ENCODE results near the gene GPC5. TPM values are rescaled to one million over a fixed set of nuclear protein-coding genes. Genes with fewer than 3 reads are reported as not detected.

GPC5 gene
- total and polyA plus RNA-seq, 7 donors = 0.23 TPM; not detected in 6

DNA sequence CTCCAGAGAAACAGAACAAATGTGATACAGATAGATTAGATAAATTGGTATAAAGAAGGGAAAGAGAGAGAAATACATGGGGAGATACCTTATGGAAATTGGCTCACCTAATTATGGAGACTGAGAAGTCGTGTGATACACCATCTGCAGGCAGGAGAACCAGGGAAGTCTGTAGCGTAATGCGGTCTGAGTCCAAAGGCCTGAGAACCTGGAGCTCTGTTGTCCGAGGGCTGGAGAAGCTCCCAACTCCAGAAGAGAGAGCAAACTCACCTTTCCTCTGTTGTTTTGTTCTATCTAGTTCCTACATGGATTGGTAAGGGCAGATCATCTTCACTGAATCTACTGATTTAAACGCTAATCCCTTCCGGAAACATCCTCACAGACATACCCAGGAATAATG lies 1179.9 kb downstream of the GPC5 start:
- no peak overlapping the region for H3K27ac ChIP-seq
- DNase-seq (no peak), ATAC-seq (no peak)
- H3K36me3 ChIP-seq (ENCODE audit: insufficient read depth in 1 of 2, low read depth in 1 of 2) = no peaks in the 10 kb centered on the region
- intact Hi-C loops (cut with DNase I) = no loop called here
- H3K9me3 ChIP-seq = no peaks in the 10 kb centered on the region
- H3K4me1 ChIP-seq = no peaks in the 10 kb centered on the region
- no peaks in the 10 kb centered on the region for H3K27me3 ChIP-seq (ENCODE audit: insufficient read depth in 3 of 3, low read length in 2 of 3)
- TF ChIP-seq, protein P1, sequence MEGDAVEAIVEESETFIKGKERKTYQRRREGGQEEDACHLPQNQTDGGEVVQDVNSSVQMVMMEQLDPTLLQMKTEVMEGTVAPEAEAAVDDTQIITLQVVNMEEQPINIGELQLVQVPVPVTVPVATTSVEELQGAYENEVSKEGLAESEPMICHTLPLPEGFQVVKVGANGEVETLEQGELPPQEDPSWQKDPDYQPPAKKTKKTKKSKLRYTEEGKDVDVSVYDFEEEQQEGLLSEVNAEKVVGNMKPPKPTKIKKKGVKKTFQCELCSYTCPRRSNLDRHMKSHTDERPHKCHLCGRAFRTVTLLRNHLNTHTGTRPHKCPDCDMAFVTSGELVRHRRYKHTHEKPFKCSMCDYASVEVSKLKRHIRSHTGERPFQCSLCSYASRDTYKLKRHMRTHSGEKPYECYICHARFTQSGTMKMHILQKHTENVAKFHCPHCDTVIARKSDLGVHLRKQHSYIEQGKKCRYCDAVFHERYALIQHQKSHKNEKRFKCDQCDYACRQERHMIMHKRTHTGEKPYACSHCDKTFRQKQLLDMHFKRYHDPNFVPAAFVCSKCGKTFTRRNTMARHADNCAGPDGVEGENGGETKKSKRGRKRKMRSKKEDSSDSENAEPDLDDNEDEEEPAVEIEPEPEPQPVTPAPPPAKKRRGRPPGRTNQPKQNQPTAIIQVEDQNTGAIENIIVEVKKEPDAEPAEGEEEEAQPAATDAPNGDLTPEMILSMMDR (IDR thresholded peaks at IDR 0.05) = no peak
- no peak overlapping the region for H3K4me3 ChIP-seq
- 82 to 93% (median 88%) methylated on average over 6 of the region's 6 CpGs for WGBS, 3 donors

DNA sequence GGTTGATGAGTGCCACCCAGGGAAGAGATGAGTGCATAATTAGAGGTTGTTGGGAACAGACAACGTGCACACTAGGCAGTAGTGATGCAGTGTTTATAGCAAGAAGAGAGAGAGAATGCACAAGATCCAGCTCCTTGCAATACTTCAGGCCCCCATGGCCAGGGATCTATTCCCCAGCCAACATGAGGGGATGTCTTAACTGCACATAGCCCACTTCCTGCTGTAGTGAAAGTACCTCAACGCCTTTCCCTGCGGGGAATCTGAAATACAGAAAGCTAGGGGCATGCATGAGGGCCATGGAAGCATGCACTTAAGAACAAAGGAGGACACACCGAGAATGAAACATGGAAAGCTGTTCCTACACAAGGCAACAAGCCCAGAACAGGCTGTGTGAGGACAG lies 1191.5 kb downstream of the GPC5 start:
- H3K9me3 ChIP-seq = no peaks in the 10 kb centered on the region
- no peak overlapping the region for H3K4me3 ChIP-seq
- 76 to 89% (median 82%) methylated on average over 4 of the region's 4 CpGs for WGBS, 3 donors
- no peak overlapping the region for H3K27ac ChIP-seq
- no peaks in the 10 kb centered on the region for H3K4me1 ChIP-seq
- no peaks in the 10 kb centered on the region for H3K36me3 ChIP-seq (ENCODE audit: insufficient read depth in 1 of 2, low read depth in 1 of 2)
- no peak for DNase-seq
- no peaks in the 10 kb centered on the region for H3K27me3 ChIP-seq (ENCODE audit: insufficient read depth in 3 of 3, low read length in 2 of 3)
- TF ChIP-seq, protein P1 (IDR thresholded peaks at IDR 0.05) = no peak
- ATAC-seq = no peak
- intact Hi-C loops (cut with DNase I) = no loop called here

DNA sequence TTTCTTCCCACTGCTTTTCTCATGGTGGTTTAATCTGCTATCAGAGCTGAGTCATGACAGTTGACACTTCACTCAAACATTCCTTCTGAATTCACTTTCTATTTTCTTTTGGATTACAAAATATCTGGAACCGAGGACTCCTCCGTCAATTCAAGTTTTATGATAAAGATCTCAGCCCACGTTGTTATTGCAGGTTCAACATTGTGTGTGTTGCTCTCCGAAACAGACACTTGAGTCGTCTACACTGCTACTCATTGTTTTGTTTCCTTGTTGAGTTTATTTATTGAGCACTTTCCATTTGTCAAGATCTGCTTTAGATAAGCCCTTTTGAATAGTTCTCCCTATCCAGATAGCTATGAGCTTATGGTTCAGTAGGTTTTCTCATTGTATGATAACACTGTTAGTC lies 1192.1 kb downstream of the GPC5 start:
- TF ChIP-seq, protein P1 (IDR thresholded peaks at IDR 0.05) = no peak
- Histone ChIP-seq H3K36me3 (ENCODE audit: insufficient read depth in 1 of 2, low read depth in 1 of 2) (no peaks in the 10 kb centered on the region), H3K4me1 (no peaks in the 10 kb centered on the region), H3K9me3 (no peaks in the 10 kb centered on the region), H3K27ac (no peak overlapping the region), H3K27me3 (ENCODE audit: insufficient read depth in 3 of 3, low read length in 2 of 3) (no peaks in the 10 kb centered on the region), H3K4me3 (no peak overlapping the region)
- DNase-seq (no peak), ATAC-seq (no peak)
- 70 to 86% (median 71%) methylated on average over 5 of the region's 5 CpGs for WGBS, 3 donors
- intact Hi-C loops (cut with DNase I) = no loop called here

DNA sequence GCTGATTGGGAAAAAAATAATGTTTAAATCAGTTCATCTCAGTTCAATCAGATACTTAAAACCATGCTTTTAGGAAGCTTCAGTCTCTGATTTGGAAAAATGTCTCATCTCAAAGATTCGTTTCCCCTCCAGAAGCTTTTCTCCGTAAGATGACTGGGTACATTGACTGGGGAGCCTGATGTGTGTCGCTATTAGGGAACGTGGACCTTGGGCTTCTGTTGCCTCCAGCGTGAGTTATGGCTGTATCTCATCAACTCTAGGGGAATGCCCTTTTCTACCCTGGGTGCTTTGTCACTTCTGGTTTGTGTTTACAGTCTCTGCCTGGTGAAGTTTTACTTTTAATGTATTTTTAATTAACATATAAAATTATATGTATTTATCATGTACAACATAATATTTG lies 1192.7 kb downstream of the GPC5 start:
- no peak for ATAC-seq
- TF ChIP-seq, protein P1 (IDR thresholded peaks at IDR 0.05) = no peak
- Histone ChIP-seq H3K27me3 (ENCODE audit: insufficient read depth in 3 of 3, low read length in 2 of 3) (no peaks in the 10 kb centered on the region), H3K9me3 (no peaks in the 10 kb centered on the region), H3K4me1 (no peaks in the 10 kb centered on the region), H3K27ac (no peak overlapping the region), H3K36me3 (ENCODE audit: insufficient read depth in 1 of 2, low read depth in 1 of 2) (no peaks in the 10 kb centered on the region), H3K4me3 (no peak overlapping the region)
- intact Hi-C loops (cut with DNase I) = no loop called here
- 66 to 71% (median 70%) methylated on average over 5 of the region's 5 CpGs for WGBS, 3 donors
- no peak for DNase-seq

DNA sequence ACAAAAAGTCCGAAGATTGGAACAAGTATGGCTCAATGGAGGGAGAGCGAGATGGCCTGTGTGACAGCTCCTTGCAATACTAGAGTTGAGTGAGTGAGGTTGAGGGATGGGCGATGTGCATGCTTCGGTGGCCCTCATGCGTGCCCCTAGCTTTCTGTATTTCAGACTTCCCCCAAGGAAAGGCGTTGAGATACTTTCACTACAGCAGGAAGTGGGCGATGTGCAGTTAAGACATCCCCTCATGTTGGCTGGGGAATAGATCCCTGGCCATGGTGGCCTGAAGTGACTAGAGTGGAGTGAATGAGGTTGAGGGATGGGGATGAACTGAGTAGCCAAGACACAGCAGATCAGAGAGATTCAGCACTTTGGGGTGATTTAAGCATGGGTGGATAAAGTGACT lies 1194.3 kb downstream of the GPC5 start:
- no peak for DNase-seq
- Histone ChIP-seq H3K9me3 (no peaks in the 10 kb centered on the region), H3K27me3 (ENCODE audit: insufficient read depth in 3 of 3, low read length in 2 of 3) (no peaks in the 10 kb centered on the region), H3K36me3 (ENCODE audit: insufficient read depth in 1 of 2, low read depth in 1 of 2) (no peaks in the 10 kb centered on the region), H3K27ac (no peak overlapping the region), H3K4me1 (no peaks in the 10 kb centered on the region), H3K4me3 (no peak overlapping the region)
- intact Hi-C loops (cut with DNase I) = no loop called here
- WGBS, 3 donors = 79 to 88% (median 83%) methylated on average over 7 of the region's 7 CpGs
- no peak for ATAC-seq
- TF ChIP-seq, protein P1 (IDR thresholded peaks at IDR 0.05) = no peak
